ENCODE data around the gene SPR. TPM values are rescaled to one million over a fixed set of nuclear protein-coding genes. Genes with fewer than 3 reads are reported as not detected.

Gene SPR
- total and polyA plus RNA-seq, 2 of the 13 experiments (the other 11 are each of a cell fraction or from before 2014, with no cell fraction given) = 34.0 to 96.0 TPM

GRCh38 chr2:72927619-72928550 is 40.7 kb downstream of the SPR start:
- no peaks in the 10 kb centered on the region for H3K9me3 ChIP-seq (ENCODE audit: low read length)
- no TSS peak for BruUV-seq (replicated peaks)
- no peaks in the 10 kb centered on the region for H3K4me1 ChIP-seq (ENCODE audit: insufficient read depth, low read length)
- H3K4me2 ChIP-seq (ENCODE audit: low read depth, low read length) = no peak overlapping the region
- TF ChIP-seq ZNF619 (CRISPR knock-in tag; IDR thresholded peaks at IDR 0.05) = no peak
- TF ChIP-seq CEBPB (IDR thresholded peaks at IDR 0.05; ENCODE audit: borderline replicate concordance, low read depth, low read length) = no peak
- no peak for TF ChIP-seq ZNF44 (CRISPR knock-in tag; IDR thresholded peaks at IDR 0.05)
- no peak for TF ChIP-seq ZFAT (CRISPR knock-in tag; conservative IDR thresholded peaks at IDR 0.05)
- TF ChIP-seq GATAD1 (CRISPR knock-in tag; IDR thresholded peaks at IDR 0.05) = no peak
- H3K36me3 ChIP-seq (replicated peaks in 1 of 2; ENCODE audit: control insufficient read depth in 1 of 2, insufficient read depth in 2 of 2, low read length in 2 of 2) = no peaks in the 10 kb centered on the region
- no peak overlapping the region for H3K9ac ChIP-seq (ENCODE audit: insufficient read depth, low read depth, low read length)
- H4K20me1 ChIP-seq (ENCODE audit: insufficient read depth, low read length) = no peaks in the 10 kb centered on the region; the same call in 1 of the 2 replicates
- no peak for FAIRE-seq
- in situ Hi-C loops (cut with HindIII; ENCODE audit: extremely low pct_ligation_motif_present, low pct_unique_long_range_greater_than_20kb) = no loop called here
- H3K27ac ChIP-seq (ENCODE audit: extremely low read length, insufficient read depth, low read length) = no peak overlapping the region
- peaks cover 2 to 71% of the 10 kb centered on the region in 2 experiments; a peak in 4 of 5 replicates for H3K27me3 ChIP-seq (ENCODE audit: control insufficient read depth in 1 of 2, insufficient read depth in 2 of 2, low read length in 2 of 2)
- WGBS (ENCODE audit: low lambda C conversion rate) = 66% methylated on average over 8 of the region's 8 CpGs
- no peak for ATAC-seq
- POLR2A ChIA-PET = no interaction called here
- no peaks in the 10 kb centered on the region for H3K79me2 ChIP-seq (ENCODE audit: insufficient read depth, low read length)
- intact Hi-C loops (cut with micrococcal nuclease; ENCODE audit: unreplicated experiment) = no loop called here
- CTCF ChIA-PET (ENCODE audit: low intra/inter-chr PET ratio, low total read pairs) = no interaction called here
- no peak overlapping the region for H2AFZ ChIP-seq (ENCODE audit: low read length)
- DNase-seq (ENCODE audit: low spot score) = no peak
- H3K4me3 ChIP-seq (replicated peaks in 1 of 3; ENCODE audit: insufficient read depth in 1 of 3, low read depth in 2 of 3, low read length in 3 of 3) = no peak overlapping the region

- in situ Hi-C loops (cut with HindIII; ENCODE audit: extremely low pct_ligation_motif_present, low pct_unique_long_range_greater_than_20kb) = no loop called here
- no TSS peak for BruUV-seq (replicated peaks)
- Histone ChIP-seq H3K9ac (ENCODE audit: insufficient read depth, low read depth, low read length) (no peak overlapping the region), H3K27ac (ENCODE audit: extremely low read length, insufficient read depth, low read length) (no peak overlapping the region), H3K4me2 (ENCODE audit: low read depth, low read length) (no peak overlapping the region), H2AFZ (ENCODE audit: low read length) (no peak overlapping the region), H3K9me3 (ENCODE audit: low read length) (no peaks in the 10 kb centered on the region), H3K4me1 (ENCODE audit: insufficient read depth, low read length) (no peaks in the 10 kb centered on the region), H4K20me1 (ENCODE audit: insufficient read depth, low read length) (no peaks in the 10 kb centered on the region; the same call in 1 of the 2 replicates), H3K4me3 (replicated peaks in 1 of 3; ENCODE audit: insufficient read depth in 1 of 3, low read depth in 2 of 3, low read length in 3 of 3) (no peak overlapping the region), H3K27me3 (ENCODE audit: control insufficient read depth in 1 of 2, insufficient read depth in 2 of 2, low read length in 2 of 2) (peaks cover 2 to 61% of the 10 kb centered on the region in 2 experiments; a peak in 4 of 5 replicates), H3K36me3 (replicated peaks in 1 of 2; ENCODE audit: control insufficient read depth in 1 of 2, insufficient read depth in 2 of 2, low read length in 2 of 2) (no peaks in the 10 kb centered on the region), H3K79me2 (ENCODE audit: insufficient read depth, low read length) (no peaks in the 10 kb centered on the region)
- ChIA-PET CTCF (ENCODE audit: low intra/inter-chr PET ratio, low total read pairs) (no interaction called here), POLR2A (no interaction called here)
- FAIRE-seq = no peak
- TF ChIP-seq BORCS8-MEF2B (CRISPR knock-in tag; IDR thresholded peaks at IDR 0.05) = no peak
- TF ChIP-seq RFXAP (CRISPR knock-in tag; IDR thresholded peaks at IDR 0.05; ENCODE audit: borderline replicate concordance) = no peak
- no peak for TF ChIP-seq ZNF547 (CRISPR knock-in tag; IDR thresholded peaks at IDR 0.05)
- WGBS (ENCODE audit: low lambda C conversion rate) = 90% methylated on average over 1 of the region's 1 CpG
- DNase-seq (ENCODE audit: low spot score) = no peak
- intact Hi-C loops (cut with micrococcal nuclease; ENCODE audit: unreplicated experiment) = no loop called here
- no peak for ATAC-seq
These were observed 41.8 kb downstream of the SPR start for GRCh38 chr2:72929010-72929409.
